ENCODE results near the gene PRKCG.

Gene PRKCG

DNA sequence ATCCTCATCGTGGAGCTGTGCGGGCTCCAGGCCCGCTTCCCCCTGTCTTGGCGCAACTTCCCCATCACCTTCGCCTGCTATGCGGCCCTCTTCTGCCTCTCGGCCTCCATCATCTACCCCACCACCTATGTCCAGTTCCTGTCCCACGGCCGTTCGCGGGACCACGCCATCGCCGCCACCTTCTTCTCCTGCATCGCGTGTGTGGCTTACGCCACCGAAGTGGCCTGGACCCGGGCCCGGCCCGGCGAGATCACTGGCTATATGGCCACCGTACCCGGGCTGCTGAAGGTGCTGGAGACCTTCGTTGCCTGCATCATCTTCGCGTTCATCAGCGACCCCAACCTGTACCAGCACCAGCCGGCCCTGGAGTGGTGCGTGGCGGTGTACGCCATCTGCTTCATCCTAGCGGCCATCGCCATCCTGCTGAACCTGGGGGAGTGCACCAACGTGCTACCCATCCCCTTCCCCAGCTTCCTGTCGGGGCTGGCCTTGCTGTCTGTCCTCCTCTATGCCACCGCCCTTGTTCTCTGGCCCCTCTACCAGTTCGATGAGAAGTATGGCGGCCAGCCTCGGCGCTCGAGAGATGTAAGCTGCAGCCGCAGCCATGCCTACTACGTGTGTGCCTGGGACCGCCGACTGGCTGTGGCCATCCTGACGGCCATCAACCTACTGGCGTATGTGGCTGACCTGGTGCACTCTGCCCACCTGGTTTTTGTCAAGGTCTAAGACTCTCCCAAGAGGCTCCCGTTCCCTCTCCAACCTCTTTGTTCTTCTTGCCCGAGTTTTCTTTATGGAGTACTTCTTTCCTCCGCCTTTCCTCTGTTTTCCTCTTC lies 8.0 kb upstream of the PRKCG start:
- no peak overlapping the region for H3K9ac ChIP-seq (ENCODE audit: low read depth, low read length)
- H3K9me3 ChIP-seq (ENCODE audit: control insufficient read depth, insufficient read depth, low read length) = no peaks in the 10 kb centered on the region
- H3K4me1 ChIP-seq (ENCODE audit: control insufficient read depth, insufficient read depth, low read length) = peaks cover 4% of the 10 kb centered on the region
- H3K4me3 ChIP-seq (ENCODE audit: low read depth, low read length) = no peak overlapping the region
- H3K27me3 ChIP-seq (ENCODE audit: control insufficient read depth, insufficient read depth, low read length) = no peaks in the 10 kb centered on the region
- H3K36me3 ChIP-seq (ENCODE audit: control insufficient read depth, insufficient read depth, low read length) = peaks cover 29% of the 10 kb centered on the region

GRCh38 chr19:53874606-53874990 lies 7.4 kb upstream of the PRKCG start:
- Histone ChIP-seq H3K36me3 (ENCODE audit: control insufficient read depth, insufficient read depth, low read length) (peaks cover 29% of the 10 kb centered on the region), H3K9ac (ENCODE audit: low read depth, low read length) (no peak overlapping the region), H3K4me1 (ENCODE audit: control insufficient read depth, insufficient read depth, low read length) (peaks cover 4% of the 10 kb centered on the region), H3K4me3 (ENCODE audit: low read depth, low read length) (no peak overlapping the region), H3K27me3 (ENCODE audit: control insufficient read depth, insufficient read depth, low read length) (no peaks in the 10 kb centered on the region), H3K9me3 (ENCODE audit: control insufficient read depth, insufficient read depth, low read length) (no peaks in the 10 kb centered on the region)

- no peak overlapping the region for H3K4me3 ChIP-seq (ENCODE audit: low read depth, low read length)
- no peak overlapping the region for H3K9ac ChIP-seq (ENCODE audit: low read depth, low read length)
- peaks cover 8% of the 10 kb centered on the region for H3K4me1 ChIP-seq (ENCODE audit: control insufficient read depth, insufficient read depth, low read length)
- H3K27me3 ChIP-seq (ENCODE audit: control insufficient read depth, insufficient read depth, low read length) = peaks cover 8% of the 10 kb centered on the region
- H3K9me3 ChIP-seq (ENCODE audit: control insufficient read depth, insufficient read depth, low read length) = no peaks in the 10 kb centered on the region
- peaks cover 29% of the 10 kb centered on the region for H3K36me3 ChIP-seq (ENCODE audit: control insufficient read depth, insufficient read depth, low read length)
Observed at GRCh38 chr19:53875602-53876325, 6.2 kb upstream of the PRKCG start.

GRCh38 chr19:53876651-53877224 lies 5.3 kb upstream of the PRKCG start:
- Histone ChIP-seq H3K36me3 (ENCODE audit: control insufficient read depth, insufficient read depth, low read length) (peaks cover 25% of the 10 kb centered on the region), H3K4me1 (ENCODE audit: control insufficient read depth, insufficient read depth, low read length) (peaks cover 15% of the 10 kb centered on the region), H3K4me3 (ENCODE audit: low read depth, low read length) (no peak overlapping the region), H3K9me3 (ENCODE audit: control insufficient read depth, insufficient read depth, low read length) (no peaks in the 10 kb centered on the region), H3K27me3 (ENCODE audit: control insufficient read depth, insufficient read depth, low read length) (peaks cover 11% of the 10 kb centered on the region), H3K9ac (ENCODE audit: low read depth, low read length) (no peak overlapping the region)

GRCh38 chr19:53877361-53877766 lies 4.6 kb upstream of the PRKCG start:
- Histone ChIP-seq H3K4me3 (ENCODE audit: low read depth, low read length) (no peak overlapping the region), H3K4me1 (ENCODE audit: control insufficient read depth, insufficient read depth, low read length) (peaks cover 15% of the 10 kb centered on the region), H3K36me3 (ENCODE audit: control insufficient read depth, insufficient read depth, low read length) (peaks cover 25% of the 10 kb centered on the region), H3K9ac (ENCODE audit: low read depth, low read length) (no peak overlapping the region), H3K27me3 (ENCODE audit: control insufficient read depth, insufficient read depth, low read length) (peaks cover 11% of the 10 kb centered on the region), H3K9me3 (ENCODE audit: control insufficient read depth, insufficient read depth, low read length) (no peaks in the 10 kb centered on the region)

DNA sequence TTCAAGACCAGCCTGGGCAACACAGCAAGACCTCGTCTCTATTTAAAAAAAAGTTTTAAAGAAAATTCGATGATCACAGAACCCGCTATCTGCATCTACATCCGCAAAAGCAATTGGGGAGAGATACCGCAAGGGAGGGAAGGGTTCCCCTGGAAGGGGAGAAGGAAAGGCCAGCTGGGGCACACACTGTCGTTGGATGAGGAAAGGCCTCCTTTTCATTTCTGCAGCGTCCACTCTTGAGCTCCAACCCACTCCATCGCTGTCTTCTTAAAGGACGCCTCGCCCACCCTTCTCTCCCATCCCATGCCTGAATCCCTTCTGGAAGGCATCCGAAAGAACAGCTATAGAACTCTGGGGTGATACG lies 3.2 kb upstream of the PRKCG start:
- Histone ChIP-seq H3K4me1 (ENCODE audit: control insufficient read depth, insufficient read depth, low read length) (peaks cover 16% of the 10 kb centered on the region), H3K27me3 (ENCODE audit: control insufficient read depth, insufficient read depth, low read length) (peaks cover 13% of the 10 kb centered on the region), H3K4me3 (ENCODE audit: low read depth, low read length) (peak overlapping the region; percentile 60), H3K9me3 (ENCODE audit: control insufficient read depth, insufficient read depth, low read length) (no peaks in the 10 kb centered on the region), H3K9ac (ENCODE audit: low read depth, low read length) (peak overlapping the region; percentile 38), H3K36me3 (ENCODE audit: control insufficient read depth, insufficient read depth, low read length) (peaks cover 14% of the 10 kb centered on the region)

- H3K27me3 ChIP-seq (ENCODE audit: control insufficient read depth, insufficient read depth, low read length) = peaks cover 16% of the 10 kb centered on the region
- peaks cover 7% of the 10 kb centered on the region for H3K36me3 ChIP-seq (ENCODE audit: control insufficient read depth, insufficient read depth, low read length)
- peak overlapping the region; percentile 38 for H3K9ac ChIP-seq (ENCODE audit: low read depth, low read length)
- H3K4me1 ChIP-seq (ENCODE audit: control insufficient read depth, insufficient read depth, low read length) = peaks cover 20% of the 10 kb centered on the region
- peak overlapping the region; percentile 60 for H3K4me3 ChIP-seq (ENCODE audit: low read depth, low read length)
- H3K9me3 ChIP-seq (ENCODE audit: control insufficient read depth, insufficient read depth, low read length) = no peaks in the 10 kb centered on the region
Observed at GRCh38 chr19:53879140-53880081, 2.6 kb upstream of the PRKCG start.

- peak overlapping the region; percentile 69 for H3K4me3 ChIP-seq (ENCODE audit: low read depth, low read length)
- no peak overlapping the region for H3K9ac ChIP-seq (ENCODE audit: low read depth, low read length)
- H3K4me1 ChIP-seq (ENCODE audit: control insufficient read depth, insufficient read depth, low read length) = peaks cover 20% of the 10 kb centered on the region
- H3K36me3 ChIP-seq (ENCODE audit: control insufficient read depth, insufficient read depth, low read length) = peaks cover under 1% of the 10 kb centered on the region
- H3K9me3 ChIP-seq (ENCODE audit: control insufficient read depth, insufficient read depth, low read length) = no peaks in the 10 kb centered on the region
- peaks cover 18% of the 10 kb centered on the region for H3K27me3 ChIP-seq (ENCODE audit: control insufficient read depth, insufficient read depth, low read length)
Observed at GRCh38 chr19:53880711-53881481, 1.1 kb upstream of the PRKCG start.

DNA sequence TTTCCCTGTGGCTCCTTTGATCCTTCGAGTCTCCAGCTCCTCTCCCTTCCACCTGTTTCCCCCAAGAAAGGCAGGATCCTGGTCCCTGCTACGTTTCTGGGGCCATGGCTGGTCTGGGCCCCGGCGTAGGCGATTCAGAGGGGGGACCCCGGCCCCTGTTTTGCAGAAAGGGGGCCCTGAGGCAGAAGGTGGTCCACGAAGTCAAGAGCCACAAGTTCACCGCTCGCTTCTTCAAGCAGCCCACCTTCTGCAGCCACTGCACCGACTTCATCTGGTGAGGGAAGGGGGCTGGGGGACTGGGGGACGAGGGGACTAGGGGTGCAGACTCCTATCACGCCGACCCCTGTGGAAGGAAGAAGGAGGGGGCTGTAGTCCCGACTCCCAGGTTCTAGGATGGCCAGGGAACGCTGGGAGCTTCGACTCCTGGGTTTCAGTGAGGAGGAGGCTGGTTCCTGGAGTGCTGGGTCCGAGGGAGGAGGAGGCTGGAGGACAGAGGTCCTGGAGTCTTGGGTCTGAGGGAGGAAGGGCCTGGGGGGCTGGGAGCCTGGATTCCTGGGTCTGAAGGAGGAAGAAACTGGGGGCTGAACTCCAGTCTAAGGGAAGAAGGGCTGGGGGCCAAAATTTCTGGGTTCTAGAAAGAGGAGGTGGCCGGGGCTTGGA lies 524 bp downstream of the PRKCG start:
- Histone ChIP-seq H3K27me3 (ENCODE audit: control insufficient read depth, insufficient read depth, low read length) (peaks cover 18% of the 10 kb centered on the region), H3K9ac (ENCODE audit: low read depth, low read length) (no peak overlapping the region), H3K4me3 (ENCODE audit: low read depth, low read length) (peak overlapping the region; percentile 69), H3K36me3 (ENCODE audit: control insufficient read depth, insufficient read depth, low read length) (no peaks in the 10 kb centered on the region), H3K9me3 (ENCODE audit: control insufficient read depth, insufficient read depth, low read length) (no peaks in the 10 kb centered on the region), H3K4me1 (ENCODE audit: control insufficient read depth, insufficient read depth, low read length) (peaks cover 20% of the 10 kb centered on the region)

DNA sequence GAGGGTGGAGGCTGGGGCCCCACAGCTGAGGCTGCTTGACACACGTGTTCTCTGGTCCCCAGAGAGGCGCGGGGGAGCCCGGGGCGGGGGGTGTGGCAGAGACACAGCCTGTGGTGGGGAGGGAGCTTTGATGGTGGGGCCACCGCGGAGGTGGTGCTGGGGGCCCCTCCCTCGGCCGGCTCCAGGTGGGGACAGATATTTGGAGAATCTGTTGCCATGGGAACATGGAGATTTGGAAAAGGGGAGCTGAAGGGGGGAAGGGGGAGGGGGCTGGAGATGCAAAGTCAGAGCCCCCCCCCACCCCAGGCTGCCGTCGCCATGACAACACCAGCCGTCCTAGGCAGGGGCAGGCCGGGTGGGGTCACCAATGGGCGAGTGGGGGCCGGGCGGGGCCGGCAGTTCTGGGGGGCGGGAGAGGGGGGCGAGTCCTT lies 1.2 kb downstream of the PRKCG start:
- Histone ChIP-seq H3K4me1 (ENCODE audit: control insufficient read depth, insufficient read depth, low read length) (peaks cover 20% of the 10 kb centered on the region), H3K4me3 (ENCODE audit: low read depth, low read length) (peak overlapping the region; percentile 69), H3K27me3 (ENCODE audit: control insufficient read depth, insufficient read depth, low read length) (peaks cover 18% of the 10 kb centered on the region), H3K9ac (ENCODE audit: low read depth, low read length) (no peak overlapping the region), H3K9me3 (ENCODE audit: control insufficient read depth, insufficient read depth, low read length) (no peaks in the 10 kb centered on the region), H3K36me3 (ENCODE audit: control insufficient read depth, insufficient read depth, low read length) (no peaks in the 10 kb centered on the region)

All from iPS-15b (cell line).